Measurements from ENCODE around the gene RPL10. TPM values are rescaled to one million over a fixed set of nuclear protein-coding genes. Genes with fewer than 3 reads are reported as not detected.

RPL10 gene
- total RNA-seq, 1 experiment from 2014 or later, result 3,401 TPM

GRCh38 chrX:154436374-154436982, 38.3 kb downstream of the RPL10 start:
- ChIA-PET CTCF (no interaction called here), POLR2A (ENCODE audit: unreplicated experiment) (no interaction called here)
- Histone ChIP-seq H3K4me2 (ENCODE audit: low read length) (peak overlapping the region; percentile 98), H3K27ac (ENCODE audit: low read length) (peak overlapping the region; percentile 43), H2AFZ (ENCODE audit: low read length) (peak overlapping the region; percentile 53; the same call in 1 of the 2 replicates), H3K9ac (ENCODE audit: low read length) (peak overlapping the region; percentile 70), H3K79me2 (ENCODE audit: low read length) (peaks cover 39% of the 10 kb centered on the region), H4K20me1 (ENCODE audit: low read length) (peaks cover 11% of the 10 kb centered on the region), H3K4me1 (ENCODE audit: insufficient read depth, low read length) (peaks cover 12% of the 10 kb centered on the region), H3F3A (ENCODE audit: low read length, unreplicated experiment) (no peaks in the 10 kb centered on the region), H3K4me3 (ENCODE audit: low read length) (peak overlapping the region; percentile 85), H3K9me2 (replicated peaks; ENCODE audit: low read length) (no peaks in the 10 kb centered on the region), H3K9me3 (ENCODE audit: low read length) (no peaks in the 10 kb centered on the region), H3K27me3 (ENCODE audit: low read length) (no peaks in the 10 kb centered on the region), H3K36me3 (ENCODE audit: low read depth, low read length) (no peaks in the 10 kb centered on the region; the same call in 1 of the 2 replicates)
- no TSS peak for BruUV-seq (replicated peaks)
- intact Hi-C loops (cut with micrococcal nuclease), result no loop called here
- peak; percentile 45 for ATAC-seq
- no peak for TF ChIP-seq EZH2 (IDR thresholded peaks at IDR 0.05; ENCODE audit: low read length, unreplicated experiment)
- no peak for TF ChIP-seq EZH2phosphoT487 (IDR thresholded peaks at IDR 0.05; ENCODE audit: borderline replicate concordance, low read length)
- peak; percentile 10 for DNase-seq

DNA sequence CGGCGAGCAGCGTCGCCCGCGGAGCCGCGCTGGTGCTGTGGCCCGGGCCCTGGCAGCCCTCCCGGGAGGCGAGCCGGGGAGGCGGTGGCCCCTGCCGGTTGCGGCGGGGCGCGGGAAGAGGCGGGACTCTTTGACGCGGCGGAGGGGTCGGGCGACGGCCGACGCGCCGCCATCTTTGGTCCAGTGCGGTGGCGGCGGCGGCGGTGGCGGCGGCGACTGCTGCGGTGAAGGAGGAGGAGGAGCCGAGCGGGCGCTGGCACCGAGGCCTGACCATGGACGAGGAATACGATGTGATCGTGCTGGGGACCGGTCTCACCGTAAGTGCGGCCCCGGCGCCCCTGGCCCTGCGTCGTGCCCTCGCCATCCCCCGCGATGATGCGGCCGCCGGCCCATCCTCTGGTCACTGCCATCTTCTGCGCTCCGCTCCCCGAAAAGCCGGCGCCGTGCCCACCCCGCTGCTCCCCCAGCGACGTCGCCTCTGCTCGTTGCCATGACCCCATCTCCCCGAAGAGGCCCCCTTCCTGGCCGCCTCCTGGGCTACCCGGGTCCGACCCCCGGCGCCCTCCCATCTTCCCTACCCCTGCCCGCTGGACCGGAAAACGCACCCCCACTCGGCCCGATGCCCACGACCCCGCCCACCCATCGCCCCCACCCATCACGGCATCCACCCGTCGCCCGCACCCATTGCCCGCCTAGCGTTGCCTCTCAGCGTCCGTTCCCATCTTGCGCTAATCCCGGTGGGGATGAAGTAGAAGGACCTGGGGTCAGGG, 39.0 kb downstream of the RPL10 start, which contains the start of gene GDI1:
Gene GDI1 (plus strand): TSS at position 172 of the 770 bp plus-strand sequence. CDS start 101 bp downstream, at position 273.
- BruUV-seq (replicated peaks), result no TSS peak
- Histone ChIP-seq H2AFZ (ENCODE audit: low read length) (peak within 1 kb of the TSS; percentile 53; the same call in 1 of the 2 replicates), H3K27ac (ENCODE audit: low read length) (peak within 1 kb of the TSS; percentile 43)

More for the DNA sequence above, 39.0 kb downstream of the RPL10 start, which contains the start of gene GDI1:
- Histone ChIP-seq H3K4me2 (ENCODE audit: low read length) (peak within 1 kb of the TSS; percentile 98), H3K9me3 (ENCODE audit: low read length) (no peaks in the 10 kb centered on the region), H3K27me3 (ENCODE audit: low read length) (no peaks in the 10 kb centered on the region), H4K20me1 (ENCODE audit: low read length) (peaks cover 11% of the 10 kb centered on the region), H3K36me3 (ENCODE audit: low read depth, low read length) (peaks cover 4% of the 10 kb centered on the region; the same call in 1 of the 2 replicates), H3K9ac (ENCODE audit: low read length) (peak within 1 kb of the TSS; percentile 70), H3F3A (ENCODE audit: low read length, unreplicated experiment) (no peaks in the 10 kb centered on the region), H3K4me3 (ENCODE audit: low read length) (peak within 1 kb of the TSS; percentile 85), H3K79me2 (ENCODE audit: low read length) (peaks cover 39% of the 10 kb centered on the region), H3K4me1 (ENCODE audit: insufficient read depth, low read length) (peaks cover 15% of the 10 kb centered on the region), H3K9me2 (replicated peaks; ENCODE audit: low read length) (no peaks in the 10 kb centered on the region)
- TF ChIP-seq, protein P1, sequence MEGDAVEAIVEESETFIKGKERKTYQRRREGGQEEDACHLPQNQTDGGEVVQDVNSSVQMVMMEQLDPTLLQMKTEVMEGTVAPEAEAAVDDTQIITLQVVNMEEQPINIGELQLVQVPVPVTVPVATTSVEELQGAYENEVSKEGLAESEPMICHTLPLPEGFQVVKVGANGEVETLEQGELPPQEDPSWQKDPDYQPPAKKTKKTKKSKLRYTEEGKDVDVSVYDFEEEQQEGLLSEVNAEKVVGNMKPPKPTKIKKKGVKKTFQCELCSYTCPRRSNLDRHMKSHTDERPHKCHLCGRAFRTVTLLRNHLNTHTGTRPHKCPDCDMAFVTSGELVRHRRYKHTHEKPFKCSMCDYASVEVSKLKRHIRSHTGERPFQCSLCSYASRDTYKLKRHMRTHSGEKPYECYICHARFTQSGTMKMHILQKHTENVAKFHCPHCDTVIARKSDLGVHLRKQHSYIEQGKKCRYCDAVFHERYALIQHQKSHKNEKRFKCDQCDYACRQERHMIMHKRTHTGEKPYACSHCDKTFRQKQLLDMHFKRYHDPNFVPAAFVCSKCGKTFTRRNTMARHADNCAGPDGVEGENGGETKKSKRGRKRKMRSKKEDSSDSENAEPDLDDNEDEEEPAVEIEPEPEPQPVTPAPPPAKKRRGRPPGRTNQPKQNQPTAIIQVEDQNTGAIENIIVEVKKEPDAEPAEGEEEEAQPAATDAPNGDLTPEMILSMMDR (conservative IDR thresholded peaks at IDR 0.05; ENCODE audit: low read depth, low read length), result no peak
- TF ChIP-seq EZH2phosphoT487 (IDR thresholded peaks at IDR 0.05; ENCODE audit: borderline replicate concordance, low read length) (no peak), EZH2 (IDR thresholded peaks at IDR 0.05; ENCODE audit: low read length, unreplicated experiment) (no peak)
- ATAC-seq, result peak; percentile 59
- ChIA-PET POLR2A (ENCODE audit: unreplicated experiment) (no interaction called here), CTCF (no interaction called here)
- intact Hi-C loops (cut with micrococcal nuclease), result no loop called here
- DNase-seq, result peak; percentile 33

Measured in PC-3 (cell line).